Loucy (cell line): ENCODE measurements around the gene MED13L.

Experiments used
- CTCF ChIP-seq: fragments of 200-600 bp; sonication (generic); conservative IDR thresholded peaks from 2 replicates; pipeline ENCODE4 v1.5.1; 2014; ENCODE audit warnings: mild to moderate bottlenecking, antibody characterized with exemption, low read length
- EZH2phosphoT487 ChIP-seq: fragments of 200-600 bp; IDR thresholded peaks from 2 replicates; pipeline ENCODE4 v1.6.1; 2018; ENCODE audit warnings: antibody characterized with exemption, mild to moderate bottlenecking, moderate library complexity, borderline replicate concordance

GRCh38 chr12:116057356-116057755, 220.1 kb downstream of the MED13L start:
- TF ChIP-seq CTCF = no peak
- TF ChIP-seq EZH2phosphoT487 = no peak
